ENCODE data around the gene MLANA.

MLANA gene

GRCh38 chr9:5909976-5910375 is 19.3 kb downstream of the MLANA start:
- TF ChIP-seq CTCF (IDR thresholded peaks at IDR 0.05; ENCODE audit: insufficient read depth, low read length, poor library complexity, severe bottlenecking): no peak
- no peaks in the 10 kb centered on the region for H3K27me3 ChIP-seq (replicated peaks; ENCODE audit: control insufficient read depth, insufficient read depth, low read length)
- H3K4me3 ChIP-seq (replicated peaks; ENCODE audit: low read depth, low read length): no peak overlapping the region
- H3K36me3 ChIP-seq (ENCODE audit: control insufficient read depth, insufficient read depth, low read length): no peaks in the 10 kb centered on the region
- no peak for DNase-seq (ENCODE audit: extremely low read depth, insufficient read length)

GRCh38 chr9:5910413-5911057 is 19.8 kb downstream of the MLANA start:
- no peaks in the 10 kb centered on the region for H3K36me3 ChIP-seq (ENCODE audit: control insufficient read depth, insufficient read depth, low read length)
- DNase-seq (ENCODE audit: extremely low read depth, insufficient read length): no peak
- TF ChIP-seq CTCF (IDR thresholded peaks at IDR 0.05; ENCODE audit: insufficient read depth, low read length, poor library complexity, severe bottlenecking): no peak

GRCh38 chr9:5915438-5915837 is 24.7 kb downstream of the MLANA start:
- no peak for DNase-seq (ENCODE audit: extremely low read depth, insufficient read length)
- H3K36me3 ChIP-seq (ENCODE audit: control insufficient read depth, insufficient read depth, low read length): no peaks in the 10 kb centered on the region
- H3K27me3 ChIP-seq (replicated peaks; ENCODE audit: control insufficient read depth, insufficient read depth, low read length): no peaks in the 10 kb centered on the region
- no peak overlapping the region for H3K4me3 ChIP-seq (replicated peaks; ENCODE audit: low read depth, low read length)
- no peak for TF ChIP-seq CTCF (IDR thresholded peaks at IDR 0.05; ENCODE audit: insufficient read depth, low read length, poor library complexity, severe bottlenecking)

More at GRCh38 chr9:5910413-5911057, 19.8 kb downstream of the MLANA start:
- no peak overlapping the region for H3K4me3 ChIP-seq (replicated peaks; ENCODE audit: low read depth, low read length)
- no peaks in the 10 kb centered on the region for H3K27me3 ChIP-seq (replicated peaks; ENCODE audit: control insufficient read depth, insufficient read depth, low read length)

- no peak overlapping the region for H3K4me3 ChIP-seq (replicated peaks; ENCODE audit: low read depth, low read length)
- no peak for TF ChIP-seq CTCF (IDR thresholded peaks at IDR 0.05; ENCODE audit: insufficient read depth, low read length, poor library complexity, severe bottlenecking)
- no peaks in the 10 kb centered on the region for H3K27me3 ChIP-seq (replicated peaks; ENCODE audit: control insufficient read depth, insufficient read depth, low read length)
- no peaks in the 10 kb centered on the region for H3K36me3 ChIP-seq (ENCODE audit: control insufficient read depth, insufficient read depth, low read length)
- DNase-seq (ENCODE audit: extremely low read depth, insufficient read length): no peak
These were observed 26.6 kb downstream of the MLANA start for GRCh38 chr9:5917273-5917672.

GRCh38 chr9:5917888-5918287 is 27.2 kb downstream of the MLANA start:
- no peak for DNase-seq (ENCODE audit: extremely low read depth, insufficient read length)
- Histone ChIP-seq H3K4me3 (replicated peaks; ENCODE audit: low read depth, low read length) (no peak overlapping the region), H3K27me3 (replicated peaks; ENCODE audit: control insufficient read depth, insufficient read depth, low read length) (no peaks in the 10 kb centered on the region), H3K36me3 (ENCODE audit: control insufficient read depth, insufficient read depth, low read length) (peaks cover 5% of the 10 kb centered on the region)
- no peak for TF ChIP-seq CTCF (IDR thresholded peaks at IDR 0.05; ENCODE audit: insufficient read depth, low read length, poor library complexity, severe bottlenecking)

- no peak for DNase-seq (ENCODE audit: extremely low read depth, insufficient read length)
- Histone ChIP-seq H3K36me3 (ENCODE audit: control insufficient read depth, insufficient read depth, low read length) (peaks cover 5% of the 10 kb centered on the region), H3K27me3 (replicated peaks; ENCODE audit: control insufficient read depth, insufficient read depth, low read length) (no peaks in the 10 kb centered on the region), H3K4me3 (replicated peaks; ENCODE audit: low read depth, low read length) (no peak overlapping the region)
- TF ChIP-seq CTCF (IDR thresholded peaks at IDR 0.05; ENCODE audit: insufficient read depth, low read length, poor library complexity, severe bottlenecking): no peak
These were observed 27.8 kb downstream of the MLANA start for GRCh38 chr9:5918460-5918859.

All from GM06990 (cell line).